SK-N-MC (cell line): ENCODE measurements around the gene DERA.

Experiments
- EZH2 ChIP-seq: fragments of 200-600 bp; sonication (generic); IDR thresholded peaks from one replicate; pipeline ENCODE4 v1.6.1; 2017; ENCODE audit warnings: antibody characterized with exemption
- FOXP2 ChIP-seq: optimal IDR thresholded peaks from 2 replicates; pipeline ENCODE3; 2011; ENCODE audit warnings: mild to moderate bottlenecking, moderate library complexity; ENCODE audit not compliant: insufficient read depth; ENCODE audit errors: extremely low read length, control extremely low read depth
- POLR2AphosphoS5 ChIP-seq: IDR thresholded peaks from 2 replicates; pipeline ENCODE4 v1.6.1; 2012; ENCODE audit warnings: mild to moderate bottlenecking, low read depth, low read length, borderline replicate concordance

DNA sequence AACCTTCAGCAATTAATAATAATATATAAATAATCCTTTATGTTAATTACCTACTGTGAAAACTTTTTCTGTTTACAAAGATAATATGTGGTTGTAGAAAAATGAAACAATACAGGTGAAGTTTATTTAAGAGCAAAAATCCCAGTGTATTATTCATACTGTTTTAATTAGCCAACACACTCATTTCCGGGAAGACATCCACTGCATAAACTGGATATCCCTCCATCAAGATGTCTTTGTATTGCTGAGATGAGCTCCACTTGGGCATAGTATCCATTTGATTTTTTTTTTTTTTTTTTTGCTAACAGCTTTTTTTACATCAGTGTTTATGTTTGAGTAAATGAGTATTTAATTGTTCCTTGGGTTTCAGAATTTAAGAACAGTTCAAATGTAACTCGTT, 13.7 kb upstream of the DERA start:
- TF ChIP-seq POLR2AphosphoS5 (no peak), EZH2 (no peak), FOXP2 (no peak)
